H9 (cell line): Measurements from ENCODE around the gene LILRB1. TPM values are rescaled to one million over a fixed set of nuclear protein-coding genes. Genes with fewer than 3 reads are reported as not detected.

Experiments used
- DNase-seq: peaks from one replicate; pipeline ENCODE4 v3.0.0-alpha.2; 2017
- H2AFZ ChIP-seq: one replicate; pipeline ENCODE4 v1.6.1; 2013; ENCODE audit warnings: mild to moderate bottlenecking, low read length, control low read depth, moderate library complexity
- H2AK5ac ChIP-seq: 2 replicates; pipeline ENCODE4 v1.6.1; 2013; ENCODE audit warnings: low read length, control low read depth, mixed read lengths; ENCODE audit not compliant: insufficient read length
- H2BK120ac ChIP-seq: one replicate; pipeline ENCODE4 v1.6.1; 2013; ENCODE audit warnings: low read depth, mild to moderate bottlenecking, low read length, control low read depth, inconsistent platforms; ENCODE audit not compliant: poor library complexity, severe bottlenecking
- H2BK12ac ChIP-seq: 2 replicates; pipeline ENCODE4 v1.6.1; 2013; ENCODE audit warnings: low read length, control low read depth, mixed read lengths, low read depth; ENCODE audit not compliant: insufficient read length
- H2BK15ac ChIP-seq: 2 replicates; pipeline ENCODE4 v1.6.1; 2013; ENCODE audit warnings: low read depth, low read length, control low read depth
- H2BK20ac ChIP-seq: one replicate; pipeline ENCODE4 v1.6.1; 2013; ENCODE audit warnings: low read depth, mild to moderate bottlenecking, low read length, control low read depth, inconsistent platforms; ENCODE audit not compliant: poor library complexity, severe bottlenecking
- H2BK5ac ChIP-seq: 2 replicates; pipeline ENCODE4 v1.6.1; 2013; ENCODE audit warnings: low read length, control low read depth, mixed read lengths; ENCODE audit not compliant: insufficient read length
- H3K14ac ChIP-seq: 2 replicates; pipeline ENCODE4 v1.6.1; 2013; ENCODE audit warnings: low read length, control low read depth; ENCODE audit not compliant: insufficient read depth
- H3K18ac ChIP-seq: 2 replicates; pipeline ENCODE4 v1.6.1; 2013; ENCODE audit warnings: low read depth, mild to moderate bottlenecking, mixed read lengths, low read length, control low read depth; ENCODE audit not compliant: insufficient read length
- H3K23ac ChIP-seq: 2 replicates; pipeline ENCODE4 v1.6.1; 2013; ENCODE audit warnings: low read length, control low read depth, mixed read lengths, low read depth; ENCODE audit not compliant: insufficient read length
- H3K23me2 ChIP-seq: 2 replicates; pipeline ENCODE4 v1.6.1; 2013; ENCODE audit warnings: low read depth, mild to moderate bottlenecking, mixed read lengths, low read length, control low read depth; ENCODE audit not compliant: insufficient read length, poor library complexity, severe bottlenecking
- H3K27ac ChIP-seq: 2 replicates; pipeline ENCODE4 v1.5.1; 2013; ENCODE audit warnings: low read length, control low read depth, mixed read lengths, low read depth; ENCODE audit not compliant: insufficient read length
- H3K27me3 ChIP-seq: 2 replicates; pipeline ENCODE4 v1.6.1; 2013; ENCODE audit warnings: low read length, control low read depth, inconsistent platforms; ENCODE audit not compliant: insufficient read depth
- H3K4ac ChIP-seq: 2 replicates; pipeline ENCODE4 v1.6.1; 2013; ENCODE audit warnings: low read depth, mild to moderate bottlenecking, control low read depth, inconsistent platforms, low read length, moderate library complexity
- H3K4me1 ChIP-seq: 2 replicates; pipeline ENCODE4 v1.6.1; 2013; ENCODE audit warnings: low read length, control low read depth, inconsistent platforms; ENCODE audit not compliant: insufficient read depth
- H3K4me2 ChIP-seq: 2 replicates; pipeline ENCODE4 v1.6.1; 2013; ENCODE audit warnings: low read length, control low read depth, mixed read lengths; ENCODE audit not compliant: insufficient read length, insufficient read depth
- H3K56ac ChIP-seq: 2 replicates; pipeline ENCODE4 v1.6.1; 2013; ENCODE audit warnings: low read depth, mild to moderate bottlenecking, mixed read lengths, low read length, control low read depth; ENCODE audit not compliant: insufficient read length
- H3K79me1 ChIP-seq: 2 replicates; pipeline ENCODE4 v1.6.1; 2013; ENCODE audit warnings: low read depth, mild to moderate bottlenecking, moderate library complexity, low read length, control low read depth, inconsistent platforms; ENCODE audit not compliant: insufficient read depth, poor library complexity, severe bottlenecking
- H3K79me2 ChIP-seq: 2 replicates; pipeline ENCODE4 v1.6.1; 2013; ENCODE audit warnings: low read length, control low read depth, inconsistent platforms; ENCODE audit not compliant: insufficient read depth
- H3K9ac ChIP-seq: 2 replicates; pipeline ENCODE4 v1.6.1; 2013; ENCODE audit warnings: low read length, control low read depth, mixed read lengths; ENCODE audit not compliant: insufficient read length; ENCODE audit errors: extremely low read depth
- H3K9me3 ChIP-seq: one replicate; pipeline ENCODE4 v1.6.1; 2013; ENCODE audit warnings: low read depth, low read length, inconsistent platforms; ENCODE audit not compliant: control insufficient read depth
- H3T11ph ChIP-seq: one replicate; pipeline ENCODE4 v1.6.1; 2013; ENCODE audit warnings: mild to moderate bottlenecking, low read length, control low read depth, inconsistent platforms
- H4K20me1 ChIP-seq: one replicate; pipeline ENCODE4 v1.6.1; 2013; ENCODE audit not compliant: control insufficient read depth, insufficient read length, insufficient read depth
- H4K5ac ChIP-seq: 2 replicates; pipeline ENCODE4 v1.6.1; 2013; ENCODE audit warnings: low read depth, mild to moderate bottlenecking, mixed read lengths, low read length, control low read depth; ENCODE audit not compliant: insufficient read length
- H4K8ac ChIP-seq: replicated peaks from 2 replicates; pipeline ENCODE4 v1.6.1; 2013; ENCODE audit warnings: low read length, control low read depth, mixed read lengths, low read depth; ENCODE audit not compliant: insufficient read length
- H4K91ac ChIP-seq: 2 replicates; pipeline ENCODE4 v1.6.1; 2013; ENCODE audit warnings: low read depth, mild to moderate bottlenecking, moderate library complexity, mixed read lengths, low read length, control low read depth; ENCODE audit not compliant: insufficient read length
- H3K27ac Mint-ChIP-seq, 3 experiments: 2 replicates in 2 of 3; 3 replicates in 1 of 3; pipeline ENCODE4 v1.8.0; 2020 to 2021; ENCODE audit warnings: mixed read lengths in 3 of 3, mild to moderate bottlenecking in 1 of 3, moderate library complexity in 1 of 3
- H3K27me3 Mint-ChIP-seq: 2 replicates; pipeline ENCODE4 v1.8.0; 2021; ENCODE audit warnings: low read depth, mild to moderate bottlenecking, moderate library complexity, mixed read lengths
- H3K36me3 Mint-ChIP-seq, 3 experiments: 2 replicates in 2 of 3; 3 replicates in 1 of 3; pipeline ENCODE4 v1.8.0; 2020 to 2021; ENCODE audit warnings: low read depth in 3 of 3, mixed read lengths in 3 of 3; ENCODE audit not compliant: insufficient read depth in 1 of 3
- H3K4me1 Mint-ChIP-seq, 2 experiments: 2 replicates each; pipeline ENCODE4 v1.8.0; 2020; ENCODE audit warnings: mixed read lengths in 2 of 2
- H3K4me3 Mint-ChIP-seq, 2 experiments: 2 replicates in 1 of 2; 3 replicates in 1 of 2; pipeline ENCODE4 v1.8.0; 2020 to 2021; ENCODE audit warnings: mild to moderate bottlenecking in 2 of 2, mixed read lengths in 2 of 2, moderate library complexity in 1 of 2
- H3K9me3 Mint-ChIP-seq, 2 experiments: 2 replicates in 1 of 2; 3 replicates in 1 of 2; pipeline ENCODE4 v1.8.0; 2020; ENCODE audit warnings: mild to moderate bottlenecking in 2 of 2, mixed read lengths in 2 of 2, moderate library complexity in 1 of 2
- WGBS: extraction: QIAGEN DNeasy Blood & Tissue Kit; methylation state at CpG from one replicate; pipeline ENCODE4 v1.1.7; 2013; ENCODE audit warnings: missing lambda C conversion rate, low lambda C conversion rate, mixed read lengths; ENCODE audit not compliant: insufficient read length; ENCODE audit errors: extremely low coverage; 5-methylcytosine and 5-hydroxymethylcytosine counted together
- total RNA-seq: library from RNA; stranded (reverse); gene quantifications from 2 replicates; pipeline ENCODE4 v1.2.1, GENCODE V29; 2021
- TF ChIP-seq, protein P1 (sequence below): fragments of 200-600 bp; sonication (generic); conservative IDR thresholded peaks from 3 replicates; pipeline ENCODE4 v1.8.0; 2021; ENCODE audit warnings: antibody characterized with exemption, mild to moderate bottlenecking

The LILRB1 gene
- total RNA-seq, 1 experiment from 2014 or later = not detected

DNA sequence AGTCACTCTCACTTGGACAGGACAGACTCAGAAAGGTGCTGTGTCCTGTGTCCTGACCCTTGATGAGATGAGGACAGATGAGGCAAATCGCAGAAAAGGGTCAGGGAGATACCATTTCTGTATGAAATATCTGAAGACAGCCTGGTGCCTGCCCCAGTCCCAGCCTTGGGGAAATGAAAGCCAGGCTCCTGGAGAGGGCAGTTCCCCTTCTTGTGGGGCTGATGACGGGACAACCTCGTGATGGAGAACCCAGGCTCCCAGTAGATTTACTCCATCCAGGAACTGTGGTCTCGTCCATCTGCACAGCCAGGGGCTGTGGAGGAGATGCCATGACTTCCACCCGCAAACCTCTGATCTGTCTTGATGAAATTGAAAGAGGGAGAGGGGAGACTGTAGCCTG lies 13.8 kb downstream of the LILRB1 start:
- Histone ChIP-seq H2BK12ac (no peak overlapping the region), H3K9ac (no peak overlapping the region), H2AFZ (no peak overlapping the region), H2AK5ac (no peak overlapping the region), H4K5ac (no peak overlapping the region), H3K79me2 (no peaks in the 10 kb centered on the region), H2BK120ac (no peak overlapping the region), H3K27ac (no peak overlapping the region), H2BK20ac (no peak overlapping the region), H3K79me1 (no peaks in the 10 kb centered on the region), H3K23me2 (no peaks in the 10 kb centered on the region), H3K4me1 (no peaks in the 10 kb centered on the region), H3K14ac (no peak overlapping the region), H3K4me2 (no peak overlapping the region), H3K27me3 (no peaks in the 10 kb centered on the region), H4K20me1 (no peaks in the 10 kb centered on the region), H4K91ac (no peak overlapping the region), H3K18ac (no peak overlapping the region), H2BK5ac (no peak overlapping the region), H3K23ac (no peak overlapping the region), H4K8ac (no peak overlapping the region), H3K56ac (no peak overlapping the region), H2BK15ac (no peak overlapping the region), H3T11ph (no peak overlapping the region), H3K9me3 (peaks cover 59% of the 10 kb centered on the region), H3K4ac (no peak overlapping the region)
- Mint-ChIP-seq H3K27ac (no peak overlapping the region), H3K4me1 (no peaks in the 10 kb centered on the region), H3K9me3 (peaks cover 85 to 94% of the 10 kb centered on the region in 2 experiments), H3K27me3 (peaks cover 2% of the 10 kb centered on the region; the same call in 1 of the 2 replicates), H3K4me3 (no peak overlapping the region), H3K36me3 (peaks cover 4 to 20% (median 11%) of the 10 kb centered on the region in 3 experiments; a peak in 6 of 7 replicates)
- WGBS = no CpG with 5 or more reads among the region's 5 CpGs
- DNase-seq = no peak
- TF ChIP-seq, protein P1, sequence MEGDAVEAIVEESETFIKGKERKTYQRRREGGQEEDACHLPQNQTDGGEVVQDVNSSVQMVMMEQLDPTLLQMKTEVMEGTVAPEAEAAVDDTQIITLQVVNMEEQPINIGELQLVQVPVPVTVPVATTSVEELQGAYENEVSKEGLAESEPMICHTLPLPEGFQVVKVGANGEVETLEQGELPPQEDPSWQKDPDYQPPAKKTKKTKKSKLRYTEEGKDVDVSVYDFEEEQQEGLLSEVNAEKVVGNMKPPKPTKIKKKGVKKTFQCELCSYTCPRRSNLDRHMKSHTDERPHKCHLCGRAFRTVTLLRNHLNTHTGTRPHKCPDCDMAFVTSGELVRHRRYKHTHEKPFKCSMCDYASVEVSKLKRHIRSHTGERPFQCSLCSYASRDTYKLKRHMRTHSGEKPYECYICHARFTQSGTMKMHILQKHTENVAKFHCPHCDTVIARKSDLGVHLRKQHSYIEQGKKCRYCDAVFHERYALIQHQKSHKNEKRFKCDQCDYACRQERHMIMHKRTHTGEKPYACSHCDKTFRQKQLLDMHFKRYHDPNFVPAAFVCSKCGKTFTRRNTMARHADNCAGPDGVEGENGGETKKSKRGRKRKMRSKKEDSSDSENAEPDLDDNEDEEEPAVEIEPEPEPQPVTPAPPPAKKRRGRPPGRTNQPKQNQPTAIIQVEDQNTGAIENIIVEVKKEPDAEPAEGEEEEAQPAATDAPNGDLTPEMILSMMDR = no peak
